GM12872 (cell line): ENCODE results near the gene HARS1.

Source experiments
- CTCF ChIP-seq: IDR thresholded peaks from 3 replicates; pipeline ENCODE4 v1.5.1; 2011; ENCODE audit warnings: low read depth, mild to moderate bottlenecking, low read length, moderate library complexity; ENCODE audit not compliant: insufficient read depth

The HARS1 gene

GRCh38 chr5:140639148-140639981, 51.8 kb downstream of the HARS1 start, which contains the start of gene TMCO6:
TSS of gene TMCO6 (plus strand) at chr5:140639451. CDS start at chr5:140639528, 77 bp downstream.
- peak; percentile 81 for TF ChIP-seq CTCF

- TF ChIP-seq CTCF, result no peak
Measured at GRCh38 chr5:140637371-140638100, 53.6 kb downstream of the HARS1 start.

- TF ChIP-seq CTCF, result no peak
Measured at GRCh38 chr5:140635291-140636257, 55.6 kb downstream of the HARS1 start.

- TF ChIP-seq CTCF, result no peak
Measured at GRCh38 chr5:140634103-140634502, 57.1 kb downstream of the HARS1 start.

- TF ChIP-seq CTCF, result no peak
Measured at GRCh38 chr5:140633501-140633900, 57.7 kb downstream of the HARS1 start.

- TF ChIP-seq CTCF, result peak; percentile 21; the same call in 1 of the 3 replicates
Measured at GRCh38 chr5:140633021-140633471, 58.1 kb downstream of the HARS1 start, which contains the start of gene CD14. TSS of gene CD14 (minus strand) at chr5:140633175. CDS start at chr5:140633071, 104 bp downstream.
